DMS 273 treated with DMSO at 0.1 percent for 48 hours (cell line): Measurements from ENCODE around the gene AIMP1.
"Not testable (repeated sequence)": the region's sequence is repeated elsewhere in the genome, so short reads cannot be mapped to it uniquely, and the experiment has no call there.

ENCODE experiments used
- DNase-seq: peaks from one replicate; lab custom pipeline; 2025; lab: John Stamatoyannopoulos, UW

The AIMP1 gene

DNA sequence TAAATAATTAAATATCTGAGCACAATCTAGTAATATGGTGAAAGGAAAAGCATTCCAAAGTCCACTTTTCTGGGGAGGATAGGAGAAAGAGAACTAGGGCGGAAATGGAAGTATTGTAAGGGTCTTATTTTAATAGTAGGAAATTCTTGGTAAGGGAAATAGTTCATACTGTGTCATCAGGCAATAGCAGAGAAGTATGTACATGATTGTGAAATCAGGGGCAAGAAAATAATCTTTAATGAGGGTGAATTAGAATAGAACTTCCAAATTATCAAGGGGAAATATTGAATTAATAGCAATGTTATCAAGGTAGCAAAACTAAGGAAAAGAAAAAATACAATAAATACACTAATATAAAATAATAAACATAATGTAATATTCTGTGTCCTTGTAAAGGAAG is 37.4 kb downstream of the AIMP1 start:
- DNase-seq, result no peak

DNA sequence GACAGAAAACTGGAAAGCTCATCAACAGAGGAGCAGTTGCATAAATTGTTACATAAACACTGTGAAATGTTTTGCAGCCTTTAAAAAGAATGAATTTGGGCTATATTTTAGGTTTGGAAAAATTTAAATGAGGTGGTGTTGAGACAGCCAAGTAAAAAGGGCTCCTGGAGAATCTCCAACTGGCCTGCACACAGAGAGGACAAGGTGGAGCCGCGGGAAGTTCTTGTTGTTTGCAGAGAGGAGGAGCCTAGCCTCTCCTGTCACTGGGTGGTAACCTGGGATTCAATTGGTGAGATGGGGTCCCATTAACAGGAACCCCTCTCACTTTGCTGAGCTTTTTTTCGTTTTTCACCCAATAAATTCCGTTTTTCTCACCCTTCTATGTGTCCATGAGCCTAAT is 38.8 kb downstream of the AIMP1 start:
- no peak for DNase-seq

DNA sequence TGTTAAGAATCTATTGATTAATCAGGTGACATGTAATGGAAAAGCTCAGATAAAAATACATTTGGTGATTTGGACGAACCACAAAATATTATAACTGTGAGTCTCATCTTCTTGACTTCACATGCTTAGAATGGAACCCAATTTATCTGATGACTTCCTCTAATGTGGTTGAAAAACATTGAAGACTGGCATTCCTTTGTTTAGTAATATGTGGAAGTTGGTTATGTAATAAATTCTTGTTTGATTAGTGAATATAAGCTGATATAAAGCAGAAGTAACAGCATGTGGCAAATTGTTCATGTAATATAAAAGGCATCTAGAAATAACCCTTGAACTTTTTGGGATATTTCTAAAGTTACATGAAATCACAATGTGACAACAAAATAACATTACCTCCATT is 42.5 kb downstream of the AIMP1 start:
- no peak for DNase-seq

GRCh38 chr4:106362086-106362825 is 45.9 kb downstream of the AIMP1 start:
- DNase-seq, result no peak

DNA sequence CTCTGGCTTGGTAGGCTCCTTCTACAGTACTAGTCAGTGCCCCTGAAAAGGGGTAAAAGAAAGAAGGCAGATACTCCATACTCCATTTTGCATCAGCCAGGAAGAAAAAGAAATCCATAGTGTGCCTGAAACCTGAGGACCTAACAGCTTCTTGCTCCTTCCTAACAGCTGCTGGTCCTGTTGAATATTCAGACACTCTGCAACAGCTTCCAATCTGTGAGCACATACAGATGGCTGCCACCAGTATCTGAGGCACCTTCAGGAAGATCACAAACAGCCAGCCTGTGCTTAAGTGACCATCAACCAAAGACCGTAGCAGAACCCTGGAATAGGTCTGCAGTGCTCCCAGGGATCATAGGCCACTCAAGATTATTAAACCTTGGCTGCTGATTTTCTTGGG is 47.9 kb downstream of the AIMP1 start:
- DNase-seq, result peak; percentile 40

- no peak for DNase-seq
Measured at GRCh38 chr4:106365613-106366012, 49.3 kb downstream of the AIMP1 start.

GRCh38 chr4:106366026-106366425 is 49.7 kb downstream of the AIMP1 start:
- no peak for DNase-seq

- DNase-seq, result no peak
Measured at GRCh38 chr4:106367072-106367471, 50.7 kb downstream of the AIMP1 start.

GRCh38 chr4:106368678-106369077 is 52.3 kb downstream of the AIMP1 start, which contains the start of gene GIMD1:
GIMD1 (minus strand) TSS chr4:106368778; CDS start chr4:106367435, 1,343 bp downstream.
- no peak for DNase-seq

GRCh38 chr4:106369456-106370060 is 53.2 kb downstream of the AIMP1 start:
- DNase-seq, result peak; percentile 4

DNA sequence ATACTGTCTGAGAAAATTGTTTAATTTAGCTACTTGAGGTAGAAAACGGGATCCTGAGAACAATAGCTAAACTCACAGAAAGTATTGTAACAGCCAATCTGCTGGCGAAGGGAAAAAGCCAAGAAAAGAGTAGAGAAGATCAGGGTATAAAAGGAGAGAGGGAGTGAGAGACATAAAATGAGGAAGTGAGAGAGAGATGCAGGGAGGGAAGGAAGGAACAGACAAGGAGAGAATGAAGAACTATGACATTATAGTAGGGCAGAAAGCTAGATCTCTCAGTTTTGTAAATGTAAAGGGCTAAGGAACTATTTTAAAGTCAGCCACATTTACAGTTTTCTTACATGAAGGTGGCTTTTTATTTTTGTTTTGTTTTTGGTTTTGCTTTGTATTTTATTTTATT is 53.9 kb downstream of the AIMP1 start:
- DNase-seq, result no peak

GRCh38 chr4:106371161-106371560 is 54.8 kb downstream of the AIMP1 start:
- DNase-seq, result no peak

GRCh38 chr4:106373026-106373425 is 56.7 kb downstream of the AIMP1 start:
- DNase-seq, result no peak

DNA sequence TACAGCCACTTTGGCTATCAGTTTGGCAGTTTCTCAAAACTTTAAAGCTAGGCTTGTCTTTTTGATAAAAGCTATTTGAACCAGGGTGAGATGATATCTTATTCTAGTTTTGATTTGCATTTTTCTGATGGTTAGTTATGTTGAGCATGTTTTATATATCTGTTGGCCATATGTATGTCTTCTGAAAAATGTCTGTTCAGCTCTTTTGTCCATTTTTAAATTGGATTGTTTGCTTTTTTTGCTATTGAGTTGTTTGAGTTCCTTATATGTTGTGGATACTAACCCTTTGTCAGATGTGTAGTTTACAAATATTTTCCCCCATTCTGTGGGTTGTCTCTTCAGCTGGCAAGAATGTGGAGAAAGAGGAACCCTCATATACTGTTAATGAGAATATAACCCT is 63.8 kb downstream of the AIMP1 start:
- no peak for DNase-seq

DNA sequence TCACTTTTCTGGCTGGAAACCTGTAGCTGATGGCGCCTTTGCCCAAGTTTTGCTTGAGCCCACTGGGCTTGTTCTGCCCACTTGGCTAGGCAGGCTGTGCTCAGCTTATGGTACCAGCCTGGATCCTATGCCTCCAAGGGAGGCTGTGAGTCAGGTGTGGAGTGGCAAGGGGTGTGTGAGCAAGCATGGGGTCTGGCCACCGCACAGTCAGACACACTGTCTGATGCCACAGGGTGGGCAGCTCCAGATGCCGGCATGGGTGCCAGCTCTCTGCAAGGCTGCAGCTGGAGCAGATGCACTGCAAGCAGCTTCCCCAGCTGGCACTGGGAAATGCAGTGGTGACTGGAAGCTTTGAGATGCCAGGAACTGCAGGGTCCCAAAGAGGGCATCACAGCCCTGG is 68.5 kb downstream of the AIMP1 start:
- DNase-seq, result no peak

GRCh38 chr4:106385853-106386393 is 69.6 kb downstream of the AIMP1 start:
- DNase-seq, result no peak

DNA sequence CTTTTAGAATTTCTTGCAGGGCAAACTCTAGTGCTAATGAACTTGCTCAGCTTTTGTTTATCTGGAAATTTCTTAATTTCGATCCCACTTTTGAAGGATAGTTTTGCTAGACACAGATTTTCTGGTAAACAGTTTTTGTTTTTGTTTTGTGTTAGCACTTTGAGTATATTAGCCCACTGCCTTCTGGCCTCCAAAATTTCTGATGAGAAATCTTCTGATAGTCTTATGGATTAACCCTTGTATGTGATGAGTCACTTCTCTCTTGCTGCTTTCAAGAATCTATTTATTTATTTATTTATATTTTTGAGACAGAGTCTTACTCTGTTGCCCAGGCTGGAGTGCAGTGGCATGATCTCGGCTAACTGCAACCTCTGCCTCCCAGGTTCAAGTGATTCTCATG is 79.2 kb downstream of the AIMP1 start:
- no peak for DNase-seq

DNA sequence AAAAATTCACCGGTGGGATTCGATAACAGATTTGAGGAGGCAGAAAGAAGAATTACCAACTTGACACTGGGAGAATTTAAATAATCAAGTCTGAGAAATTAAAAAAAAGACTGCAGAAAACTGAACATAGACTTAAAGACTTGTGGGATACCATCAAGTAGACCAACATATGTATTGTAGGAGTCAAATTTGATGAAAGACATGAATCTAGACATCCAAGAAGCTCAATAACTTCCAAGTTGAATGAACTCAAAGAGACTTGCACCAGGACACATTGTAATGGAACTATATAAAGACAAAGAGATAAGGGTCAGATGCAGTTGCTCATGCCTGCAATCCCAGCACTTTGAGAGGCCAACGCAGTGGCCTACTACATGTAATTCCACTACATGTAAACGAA is 82.5 kb downstream of the AIMP1 start:
- DNase-seq, result not testable (repeated sequence)
